Gastrocnemius medialis (tissue), 4 donors: ENCODE data around the gene USP2.

ENCODE experiments used
- POLR2A ChIP-seq, 2 donors: fragments of 450-650 bp; IDR thresholded peaks; one replicate each; pipeline ENCODE4 v1.6.1; 2017; ENCODE audit warnings: antibody characterized with exemption in 2 of 2, mild to moderate bottlenecking in 2 of 2, moderate library complexity in 2 of 2
- TF ChIP-seq, protein P1 (sequence below), 5 experiments: fragments of 450-650 bp in 3 of 5; fragments of 200-600 bp in 2 of 5; sonication (generic) in 2 of 5; IDR thresholded peaks in 4 of 5; conservative IDR thresholded peaks in 1 of 5; 1 replicate in 4 of 5; 2 replicates in 1 of 5; pipeline ENCODE4 v1.5.1; 2016 to 2019; ENCODE audit warnings: antibody characterized with exemption in 5 of 5, mild to moderate bottlenecking in 3 of 5, moderate library complexity in 3 of 5

GRCh38 chr11:119371067-119371601 is 10.4 kb downstream of the USP2 start:
- TF ChIP-seq, protein P1, sequence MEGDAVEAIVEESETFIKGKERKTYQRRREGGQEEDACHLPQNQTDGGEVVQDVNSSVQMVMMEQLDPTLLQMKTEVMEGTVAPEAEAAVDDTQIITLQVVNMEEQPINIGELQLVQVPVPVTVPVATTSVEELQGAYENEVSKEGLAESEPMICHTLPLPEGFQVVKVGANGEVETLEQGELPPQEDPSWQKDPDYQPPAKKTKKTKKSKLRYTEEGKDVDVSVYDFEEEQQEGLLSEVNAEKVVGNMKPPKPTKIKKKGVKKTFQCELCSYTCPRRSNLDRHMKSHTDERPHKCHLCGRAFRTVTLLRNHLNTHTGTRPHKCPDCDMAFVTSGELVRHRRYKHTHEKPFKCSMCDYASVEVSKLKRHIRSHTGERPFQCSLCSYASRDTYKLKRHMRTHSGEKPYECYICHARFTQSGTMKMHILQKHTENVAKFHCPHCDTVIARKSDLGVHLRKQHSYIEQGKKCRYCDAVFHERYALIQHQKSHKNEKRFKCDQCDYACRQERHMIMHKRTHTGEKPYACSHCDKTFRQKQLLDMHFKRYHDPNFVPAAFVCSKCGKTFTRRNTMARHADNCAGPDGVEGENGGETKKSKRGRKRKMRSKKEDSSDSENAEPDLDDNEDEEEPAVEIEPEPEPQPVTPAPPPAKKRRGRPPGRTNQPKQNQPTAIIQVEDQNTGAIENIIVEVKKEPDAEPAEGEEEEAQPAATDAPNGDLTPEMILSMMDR (IDR thresholded peaks at IDR 0.05 in 4 of 5, conservative IDR thresholded peaks at IDR 0.05 in 1 of 5): no peak
- TF ChIP-seq POLR2A (IDR thresholded peaks at IDR 0.05): no peak
